Peyer's patch (tissue), 4 donors: Measurements from ENCODE around the gene ANKRD55. TPM values are rescaled to one million over a fixed set of nuclear protein-coding genes. Genes with fewer than 3 reads are reported as not detected.
"Not testable (repeated sequence)": the region's sequence is repeated elsewhere in the genome, so short reads cannot be mapped to it uniquely, and the experiment has no call there.

ENCODE experiments used
- DNase-seq, 3 donors: peaks; one replicate each; pipeline ENCODE4 v3.0.0-alpha.2; 2017 to 2019
- H3K27ac ChIP-seq, 4 donors: fragments of 200-600 bp; sonication (generic); one replicate each; pipeline ENCODE4 v1.5.1; 2016 to 2019
- H3K27me3 ChIP-seq, 2 donors: fragments of 200-600 bp; sonication (generic); one replicate each; pipeline ENCODE4 v1.5.1; 2019
- H3K36me3 ChIP-seq, 3 donors: fragments of 200-600 bp; sonication (generic); one replicate each; pipeline ENCODE4 v1.5.1; 2016 to 2019
- H3K4me1 ChIP-seq, 4 donors: fragments of 200-600 bp; sonication (generic); one replicate each; pipeline ENCODE4 v1.5.1; 2016 to 2019
- H3K4me3 ChIP-seq, 4 donors: fragments of 200-600 bp; sonication (generic); 1 replicate in 3 of 4; 2 replicates in 1 of 4; pipeline ENCODE4 v1.5.1; 2016 to 2019; ENCODE audit warnings: mild to moderate bottlenecking in 1 of 4
- H3K9me3 ChIP-seq, 4 donors: fragments of 200-600 bp; sonication (generic); one replicate each; pipeline ENCODE4 v1.5.1; 2016 to 2019; ENCODE audit warnings: mild to moderate bottlenecking in 1 of 4
- POLR2A ChIP-seq, 2 donors: fragments of 450-650 bp; IDR thresholded peaks; one replicate each; pipeline ENCODE4 v1.5.1; 2017; ENCODE audit warnings: antibody characterized with exemption in 2 of 2, mild to moderate bottlenecking in 2 of 2, moderate library complexity in 2 of 2
- total RNA-seq, 4 donors: library from RNA; depleted of rRNA; stranded (reverse); fragments of >200 nt; gene quantifications; one replicate each; pipeline ENCODE4 v1.1.0, GENCODE V29; 2016
- TF ChIP-seq, protein P1 (sequence below), 6 experiments: fragments of 450-650 bp in 4 of 6; fragments of 200-600 bp in 2 of 6; sonication (generic) in 1 of 6; IDR thresholded peaks; one replicate each; pipeline ENCODE4 v1.5.1; 2017 to 2019; ENCODE audit warnings: antibody characterized with exemption in 6 of 6, mild to moderate bottlenecking in 3 of 6, moderate library complexity in 1 of 6

Gene ANKRD55
- total RNA-seq, 4 donors from 2014 or later, result 0.80 to 8.3 TPM; not detected in 2

GRCh38 chr5:56245481-56245880 is 12.4 kb upstream of the ANKRD55 start:
- Histone ChIP-seq H3K4me1 (no peaks in the 10 kb centered on the region), H3K9me3 (no peaks in the 10 kb centered on the region), H3K27ac (no peak overlapping the region), H3K4me3 (no peak overlapping the region), H3K36me3 (no peaks in the 10 kb centered on the region), H3K27me3 (no peaks in the 10 kb centered on the region)
- TF ChIP-seq POLR2A (IDR thresholded peaks at IDR 0.05), result no peak
- TF ChIP-seq, protein P1, sequence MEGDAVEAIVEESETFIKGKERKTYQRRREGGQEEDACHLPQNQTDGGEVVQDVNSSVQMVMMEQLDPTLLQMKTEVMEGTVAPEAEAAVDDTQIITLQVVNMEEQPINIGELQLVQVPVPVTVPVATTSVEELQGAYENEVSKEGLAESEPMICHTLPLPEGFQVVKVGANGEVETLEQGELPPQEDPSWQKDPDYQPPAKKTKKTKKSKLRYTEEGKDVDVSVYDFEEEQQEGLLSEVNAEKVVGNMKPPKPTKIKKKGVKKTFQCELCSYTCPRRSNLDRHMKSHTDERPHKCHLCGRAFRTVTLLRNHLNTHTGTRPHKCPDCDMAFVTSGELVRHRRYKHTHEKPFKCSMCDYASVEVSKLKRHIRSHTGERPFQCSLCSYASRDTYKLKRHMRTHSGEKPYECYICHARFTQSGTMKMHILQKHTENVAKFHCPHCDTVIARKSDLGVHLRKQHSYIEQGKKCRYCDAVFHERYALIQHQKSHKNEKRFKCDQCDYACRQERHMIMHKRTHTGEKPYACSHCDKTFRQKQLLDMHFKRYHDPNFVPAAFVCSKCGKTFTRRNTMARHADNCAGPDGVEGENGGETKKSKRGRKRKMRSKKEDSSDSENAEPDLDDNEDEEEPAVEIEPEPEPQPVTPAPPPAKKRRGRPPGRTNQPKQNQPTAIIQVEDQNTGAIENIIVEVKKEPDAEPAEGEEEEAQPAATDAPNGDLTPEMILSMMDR (IDR thresholded peaks at IDR 0.05), result no peak
- DNase-seq, result no peak

DNA sequence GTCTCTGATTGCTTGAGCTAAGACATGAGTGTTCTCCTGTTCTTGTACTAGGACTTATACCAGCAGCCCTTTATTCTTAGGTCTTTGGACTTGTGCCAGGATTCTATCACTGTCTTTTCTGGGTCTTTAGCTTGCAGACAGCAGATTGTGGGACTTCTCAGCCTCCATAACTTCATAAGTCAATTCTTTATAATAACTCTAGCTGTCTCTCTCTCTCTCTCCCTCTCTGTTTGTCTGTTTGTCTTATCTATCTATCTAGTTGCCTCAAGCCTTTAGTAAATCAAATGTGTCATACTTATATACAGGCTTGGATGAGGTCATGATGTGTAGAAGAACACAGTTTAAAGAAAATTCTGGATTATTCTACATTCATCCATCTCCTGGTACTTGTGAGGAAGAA is 11.5 kb upstream of the ANKRD55 start:
- H3K4me1 ChIP-seq, result no peaks in the 10 kb centered on the region
- H3K27ac ChIP-seq, result no peak overlapping the region
- no peaks in the 10 kb centered on the region for H3K36me3 ChIP-seq
- no peaks in the 10 kb centered on the region for H3K9me3 ChIP-seq
- no peak for DNase-seq
- H3K4me3 ChIP-seq, result no peak overlapping the region
- no peaks in the 10 kb centered on the region for H3K27me3 ChIP-seq
- TF ChIP-seq, protein P1 (IDR thresholded peaks at IDR 0.05), result no peak
- TF ChIP-seq POLR2A (IDR thresholded peaks at IDR 0.05), result no peak

GRCh38 chr5:56242271-56242670 is 9.1 kb upstream of the ANKRD55 start:
- H3K27ac ChIP-seq, H3K36me3 ChIP-seq, H3K27me3 ChIP-seq, H3K4me3 ChIP-seq, H3K9me3 ChIP-seq, DNase-seq, H3K4me1 ChIP-seq: not testable (repeated sequence)

DNA sequence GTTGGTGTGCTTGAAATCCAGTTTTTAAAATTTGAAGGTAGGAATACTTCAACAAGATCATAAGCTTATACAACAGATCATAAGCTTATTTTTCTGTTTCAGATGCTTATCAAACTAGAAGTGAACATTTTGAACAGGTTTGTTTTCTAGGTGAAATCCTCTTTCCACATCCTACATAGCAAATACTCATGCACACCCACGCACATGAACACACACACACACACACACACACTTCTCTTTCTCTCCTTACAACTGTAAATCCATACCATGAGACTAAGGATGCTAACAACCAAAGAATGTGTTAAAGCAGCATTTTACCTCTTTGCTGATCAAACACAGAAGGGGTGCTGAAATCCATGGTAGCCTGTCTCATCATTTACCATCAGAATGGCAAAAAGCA is 592 bp downstream of the ANKRD55 start:
- DNase-seq, result no peak
- no peak overlapping the region for H3K4me3 ChIP-seq
- TF ChIP-seq, protein P1 (IDR thresholded peaks at IDR 0.05), result no peak
- TF ChIP-seq POLR2A (IDR thresholded peaks at IDR 0.05), result no peak

GRCh38 chr5:56230576-56230975 is 2.6 kb downstream of the ANKRD55 start:
- no peaks in the 10 kb centered on the region for H3K27me3 ChIP-seq
- H3K4me1 ChIP-seq, result no peaks in the 10 kb centered on the region
- H3K9me3 ChIP-seq, result no peaks in the 10 kb centered on the region
- DNase-seq, result no peak
- no peak overlapping the region for H3K4me3 ChIP-seq
- H3K36me3 ChIP-seq, result no peaks in the 10 kb centered on the region
- H3K27ac ChIP-seq, result no peak overlapping the region
- TF ChIP-seq POLR2A (IDR thresholded peaks at IDR 0.05), result no peak
- TF ChIP-seq, protein P1 (IDR thresholded peaks at IDR 0.05), result no peak

More for the DNA sequence above, 592 bp downstream of the ANKRD55 start:
- Histone ChIP-seq H3K27me3 (no peaks in the 10 kb centered on the region), H3K27ac (no peak overlapping the region), H3K9me3 (no peaks in the 10 kb centered on the region), H3K36me3 (no peaks in the 10 kb centered on the region), H3K4me1 (no peaks in the 10 kb centered on the region)

GRCh38 chr5:56229111-56229510 is 4.0 kb downstream of the ANKRD55 start:
- no peak overlapping the region for H3K4me3 ChIP-seq
- no peak for DNase-seq
- no peaks in the 10 kb centered on the region for H3K36me3 ChIP-seq
- H3K27me3 ChIP-seq, result no peaks in the 10 kb centered on the region
- H3K9me3 ChIP-seq, result no peaks in the 10 kb centered on the region
- TF ChIP-seq POLR2A (IDR thresholded peaks at IDR 0.05), result no peak
- TF ChIP-seq, protein P1 (IDR thresholded peaks at IDR 0.05), result no peak
- no peaks in the 10 kb centered on the region for H3K4me1 ChIP-seq
- H3K27ac ChIP-seq, result no peak overlapping the region
